Hepatocyte (in vitro differentiated cells): ENCODE measurements around the gene DHX57. TPM values are rescaled to one million over a fixed set of nuclear protein-coding genes. Genes with fewer than 3 reads are reported as not detected.

Experiments used
- DNase-seq: peaks from one replicate; pipeline ENCODE4 v3.0.0-alpha.2; 2016; ENCODE audit warnings: low spot score
- H2AFZ ChIP-seq: fragments of 200-600 bp; sonication (generic); 2 replicates; pipeline ENCODE4 v1.6.0; 2016; ENCODE audit warnings: antibody characterized with exemption, mild to moderate bottlenecking
- H3K27ac ChIP-seq: fragments of 200-600 bp; sonication (generic); 2 replicates; pipeline ENCODE4 v1.5.1; 2016; ENCODE audit warnings: mild to moderate bottlenecking
- H3K27me3 ChIP-seq: fragments of 200-600 bp; sonication (generic); 2 replicates; pipeline ENCODE4 v1.6.1; 2016
- H3K36me3 ChIP-seq: fragments of 200-600 bp; sonication (generic); replicated peaks from 2 replicates; pipeline ENCODE4 v1.5.1; 2016; ENCODE audit warnings: low read depth; ENCODE audit not compliant: insufficient read depth
- H3K4me1 ChIP-seq: fragments of 200-600 bp; sonication (generic); 2 replicates; pipeline ENCODE4 v1.5.1; 2016; ENCODE audit warnings: mild to moderate bottlenecking, moderate library complexity; ENCODE audit not compliant: insufficient read depth
- H3K4me2 ChIP-seq: fragments of 200-600 bp; sonication (generic); 2 replicates; pipeline ENCODE4 v1.6.0; 2016
- H3K4me3 ChIP-seq: fragments of 200-600 bp; sonication (generic); 2 replicates; pipeline ENCODE4 v1.5.1; 2016; ENCODE audit warnings: mild to moderate bottlenecking
- H3K79me2 ChIP-seq: fragments of 200-600 bp; sonication (generic); 2 replicates; pipeline ENCODE4 v1.6.0; 2017; ENCODE audit warnings: mild to moderate bottlenecking
- H3K9me2 ChIP-seq: fragments of 200-600 bp; sonication (generic); replicated peaks from 2 replicates; pipeline ENCODE4 v1.6.0; 2017; ENCODE audit warnings: mild to moderate bottlenecking; ENCODE audit not compliant: insufficient read depth
- H3K9me3 ChIP-seq: fragments of 200-600 bp; sonication (generic); 2 replicates; pipeline ENCODE4 v1.5.1; 2016; ENCODE audit warnings: low read depth, mild to moderate bottlenecking
- H4K20me1 ChIP-seq: fragments of 200-600 bp; sonication (generic); 2 replicates; pipeline ENCODE4 v1.6.0; 2016; ENCODE audit warnings: mild to moderate bottlenecking; ENCODE audit not compliant: insufficient read depth, poor library complexity, severe bottlenecking
- CTCF ChIP-seq: fragments of 200-600 bp; sonication (generic); IDR thresholded peaks from 2 replicates; pipeline ENCODE4 v1.5.1; 2016; ENCODE audit warnings: antibody characterized with exemption, mild to moderate bottlenecking; ENCODE audit not compliant: poor library complexity
- EZH2 ChIP-seq: fragments of 200-600 bp; sonication (generic); IDR thresholded peaks from 2 replicates; pipeline ENCODE4 v1.6.1; 2016; ENCODE audit warnings: antibody characterized with exemption, mild to moderate bottlenecking, borderline replicate concordance
- EZH2phosphoT487 ChIP-seq: fragments of 200-600 bp; sonication (generic); IDR thresholded peaks from one replicate; pipeline ENCODE4 v1.6.1; 2018; ENCODE audit warnings: antibody characterized with exemption, mild to moderate bottlenecking, low read depth, moderate library complexity; ENCODE audit not compliant: unreplicated experiment, severe bottlenecking
- WGBS: methylation state at CpG from one replicate; pipeline ENCODE4 v1.1.6; 2016; ENCODE audit warnings: low lambda C conversion rate; ENCODE audit errors: missing lambda C conversion rate; 5-methylcytosine and 5-hydroxymethylcytosine counted together
- polyA plus RNA-seq: library from polyadenylated mRNA; unstranded; fragments of >200 nt; fragmentation: Nextera tagmentation; extraction: Ambion mirVana; gene quantifications from 2 replicates; pipeline ENCODE4 v1.2.1, GENCODE V29; 2016
- total RNA-seq: library from RNA; depleted of rRNA; stranded (reverse); fragments of >200 nt; gene quantifications from 2 replicates; pipeline ENCODE4 v1.2.3, GENCODE V29; 2014

DHX57 gene
- total and polyA plus RNA-seq, 2 experiments from 2014 or later = 7.0 to 19.4 TPM

- Histone ChIP-seq H3K79me2 (no peaks in the 10 kb centered on the region), H3K27ac (no peak overlapping the region), H3K27me3 (no peaks in the 10 kb centered on the region), H3K9me2 (no peaks in the 10 kb centered on the region), H3K4me1 (no peaks in the 10 kb centered on the region), H2AFZ (no peak overlapping the region), H3K36me3 (no peaks in the 10 kb centered on the region), H4K20me1 (no peaks in the 10 kb centered on the region), H3K4me2 (no peak overlapping the region), H3K4me3 (no peak overlapping the region), H3K9me3 (no peaks in the 10 kb centered on the region)
- WGBS = 91% methylated on average over 2 of the region's 2 CpGs
- DNase-seq = no peak
- TF ChIP-seq EZH2 = no peak
- no peak for TF ChIP-seq EZH2phosphoT487
- TF ChIP-seq CTCF = no peak
Measured at GRCh38 chr2:38825956-38826355, 49.8 kb downstream of the DHX57 start.

- H2AFZ ChIP-seq = no peak overlapping the region
- H3K36me3 ChIP-seq = no peaks in the 10 kb centered on the region
- no peaks in the 10 kb centered on the region for H3K9me2 ChIP-seq
- H3K79me2 ChIP-seq = no peaks in the 10 kb centered on the region
- H3K27ac ChIP-seq = no peak overlapping the region
- DNase-seq = no peak
- H3K4me2 ChIP-seq = no peak overlapping the region
- H3K9me3 ChIP-seq = no peaks in the 10 kb centered on the region
- no peak overlapping the region for H3K4me3 ChIP-seq
- WGBS = 96% methylated on average over 2 of the region's 2 CpGs
- no peaks in the 10 kb centered on the region for H4K20me1 ChIP-seq
- TF ChIP-seq EZH2phosphoT487 (no peak), CTCF (no peak), EZH2 (no peak)
- H3K27me3 ChIP-seq = no peaks in the 10 kb centered on the region
- H3K4me1 ChIP-seq = no peaks in the 10 kb centered on the region
Measured at GRCh38 chr2:38824906-38825305, 50.8 kb downstream of the DHX57 start.

DNA sequence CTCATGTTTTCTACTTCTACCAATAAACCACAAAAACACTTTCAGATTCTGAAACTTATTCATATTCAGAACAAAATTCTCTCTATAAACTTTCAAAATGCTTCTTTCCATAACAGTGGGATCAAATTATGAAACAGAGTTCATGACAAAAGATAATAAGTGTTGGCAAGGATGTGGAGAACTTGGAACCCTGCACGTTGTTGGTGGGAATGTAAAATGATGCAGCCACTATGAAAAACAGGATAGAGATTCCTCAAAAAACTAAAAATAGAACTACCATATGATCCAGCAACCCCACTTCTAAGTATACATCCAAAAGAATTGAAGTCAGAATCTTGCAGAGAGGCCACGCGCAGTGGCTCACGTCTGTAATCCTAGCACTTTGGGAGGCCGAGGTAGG, 52.3 kb downstream of the DHX57 start:
- DNase-seq = no peak
- no peaks in the 10 kb centered on the region for H3K27me3 ChIP-seq
- no peak overlapping the region for H3K4me3 ChIP-seq
- H2AFZ ChIP-seq = no peak overlapping the region
- no peaks in the 10 kb centered on the region for H3K36me3 ChIP-seq
- 96% methylated on average over 5 of the region's 5 CpGs for WGBS
- no peaks in the 10 kb centered on the region for H3K4me1 ChIP-seq
- no peak overlapping the region for H3K27ac ChIP-seq
- H3K79me2 ChIP-seq = no peaks in the 10 kb centered on the region
- no peaks in the 10 kb centered on the region for H4K20me1 ChIP-seq
- no peak for TF ChIP-seq EZH2phosphoT487
- no peak for TF ChIP-seq CTCF
- no peak for TF ChIP-seq EZH2
- H3K9me3 ChIP-seq = no peaks in the 10 kb centered on the region
- no peak overlapping the region for H3K4me2 ChIP-seq
- no peaks in the 10 kb centered on the region for H3K9me2 ChIP-seq

GRCh38 chr2:38818565-38818964, 57.2 kb downstream of the DHX57 start:
- Histone ChIP-seq H3K27ac (no peak overlapping the region), H3K27me3 (no peaks in the 10 kb centered on the region), H3K4me2 (no peak overlapping the region), H3K4me1 (no peaks in the 10 kb centered on the region), H3K9me3 (no peaks in the 10 kb centered on the region), H4K20me1 (no peaks in the 10 kb centered on the region), H3K79me2 (no peaks in the 10 kb centered on the region), H3K36me3 (no peaks in the 10 kb centered on the region), H2AFZ (no peak overlapping the region), H3K9me2 (no peaks in the 10 kb centered on the region), H3K4me3 (no peak overlapping the region)
- TF ChIP-seq EZH2phosphoT487 (no peak), CTCF (peak; percentile 11), EZH2 (no peak)
- WGBS = 80% methylated on average over 6 of the region's 6 CpGs
- DNase-seq = no peak
